GM12891 (cell line): ENCODE measurements around the gene POLR1A.

Experiments used
- DNase-seq: peaks from one replicate; pipeline ENCODE4 v3.0.0; 2011; ENCODE audit warnings: low spot score; ENCODE audit not compliant: insufficient read length
- FAIRE-seq: peaks from 2 replicates; lab custom pipeline; 2011; peaks lifted over from hg19 to GRCh38; lab: Jason Lieb, UNC
- PAX5 ChIP-seq: IDR thresholded peaks from 2 replicates; pipeline ENCODE4 v1.6.1; 2011; ENCODE audit warnings: low read length, moderate library complexity, mild to moderate bottlenecking; ENCODE audit not compliant: insufficient read depth, severe bottlenecking
- POLR2A ChIP-seq: IDR thresholded peaks from 2 replicates; pipeline ENCODE4 v1.6.1; 2011; ENCODE audit warnings: low read depth, low read length, control low read depth
- POLR2AphosphoS5 ChIP-seq: IDR thresholded peaks from 2 replicates; pipeline ENCODE4 v1.6.1; 2011; ENCODE audit warnings: low read depth, low read length, control low read depth
- POU2F2 ChIP-seq: IDR thresholded peaks from 2 replicates; pipeline ENCODE4 v1.6.1; 2011; ENCODE audit warnings: low read depth, mild to moderate bottlenecking, control low read depth, low read length, moderate library complexity
- SPI1 ChIP-seq: IDR thresholded peaks from 2 replicates; pipeline ENCODE4 v1.6.1; 2011; ENCODE audit warnings: low read depth, low read length, control low read depth
- TAF1 ChIP-seq: IDR thresholded peaks from 2 replicates; pipeline ENCODE4 v1.6.1; 2011; ENCODE audit warnings: low read depth, low read length, control low read depth

Gene POLR1A

GRCh38 chr2:86025976-86026743 lies 79.5 kb downstream of the POLR1A start:
- FAIRE-seq (no peak), DNase-seq (no peak)
- TF ChIP-seq PAX5 (no peak), TAF1 (no peak), POLR2AphosphoS5 (no peak), POU2F2 (no peak), SPI1 (no peak), POLR2A (no peak)

DNA sequence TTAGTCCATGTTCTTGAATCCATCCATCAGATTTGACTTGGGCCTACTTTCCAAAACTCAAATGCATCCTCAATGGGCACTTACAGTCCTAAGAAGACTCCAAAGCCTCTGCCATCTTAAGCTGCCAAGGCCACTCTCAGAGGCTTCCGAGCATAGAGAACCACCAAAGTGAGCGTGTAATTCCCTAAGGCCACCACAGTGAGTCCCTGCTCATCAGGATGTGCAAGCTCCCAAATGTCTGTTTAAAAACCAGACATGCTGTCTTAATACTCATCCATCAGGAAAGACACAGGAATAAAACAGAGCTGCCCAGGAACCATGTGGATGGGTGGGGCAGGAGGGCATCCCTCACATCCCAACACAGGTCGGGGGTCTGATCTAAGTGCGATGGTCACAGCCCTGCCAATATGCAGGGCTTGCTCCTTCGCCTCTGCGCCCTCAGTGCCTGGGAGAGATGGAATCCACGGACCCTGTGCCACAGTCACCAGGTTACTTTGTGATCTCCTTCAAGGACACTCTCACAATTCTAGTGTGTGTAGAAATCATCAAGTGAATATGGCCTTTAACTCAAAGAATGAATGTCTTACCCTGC lies 80.4 kb downstream of the POLR1A start:
- TF ChIP-seq SPI1 (no peak), TAF1 (no peak), POLR2AphosphoS5 (no peak), POLR2A (no peak), PAX5 (no peak), POU2F2 (no peak)
- FAIRE-seq (no peak), DNase-seq (no peak)

DNA sequence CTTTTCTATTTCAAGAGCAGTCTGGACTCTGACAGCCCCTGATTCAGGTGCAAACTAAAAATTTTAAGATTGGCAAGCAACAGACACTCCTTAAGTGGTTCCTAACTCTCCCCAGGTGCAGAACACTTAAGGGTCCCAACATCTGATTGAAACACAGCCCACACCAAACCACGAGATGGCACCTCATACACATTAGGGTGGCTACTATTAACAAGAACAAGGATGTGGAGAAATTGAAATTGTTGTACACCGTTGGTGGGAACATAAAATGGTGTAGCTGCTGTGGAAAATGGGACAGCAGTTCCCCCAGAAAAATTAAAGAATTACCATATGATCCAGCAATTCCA lies 82.3 kb downstream of the POLR1A start:
- no peak for DNase-seq
- no peak for FAIRE-seq
- TF ChIP-seq POLR2A (no peak), POU2F2 (no peak), POLR2AphosphoS5 (no peak), PAX5 (no peak), TAF1 (no peak), SPI1 (no peak)

GRCh38 chr2:86022661-86023365 lies 82.9 kb downstream of the POLR1A start:
- peak; percentile 70 for FAIRE-seq

DNA sequence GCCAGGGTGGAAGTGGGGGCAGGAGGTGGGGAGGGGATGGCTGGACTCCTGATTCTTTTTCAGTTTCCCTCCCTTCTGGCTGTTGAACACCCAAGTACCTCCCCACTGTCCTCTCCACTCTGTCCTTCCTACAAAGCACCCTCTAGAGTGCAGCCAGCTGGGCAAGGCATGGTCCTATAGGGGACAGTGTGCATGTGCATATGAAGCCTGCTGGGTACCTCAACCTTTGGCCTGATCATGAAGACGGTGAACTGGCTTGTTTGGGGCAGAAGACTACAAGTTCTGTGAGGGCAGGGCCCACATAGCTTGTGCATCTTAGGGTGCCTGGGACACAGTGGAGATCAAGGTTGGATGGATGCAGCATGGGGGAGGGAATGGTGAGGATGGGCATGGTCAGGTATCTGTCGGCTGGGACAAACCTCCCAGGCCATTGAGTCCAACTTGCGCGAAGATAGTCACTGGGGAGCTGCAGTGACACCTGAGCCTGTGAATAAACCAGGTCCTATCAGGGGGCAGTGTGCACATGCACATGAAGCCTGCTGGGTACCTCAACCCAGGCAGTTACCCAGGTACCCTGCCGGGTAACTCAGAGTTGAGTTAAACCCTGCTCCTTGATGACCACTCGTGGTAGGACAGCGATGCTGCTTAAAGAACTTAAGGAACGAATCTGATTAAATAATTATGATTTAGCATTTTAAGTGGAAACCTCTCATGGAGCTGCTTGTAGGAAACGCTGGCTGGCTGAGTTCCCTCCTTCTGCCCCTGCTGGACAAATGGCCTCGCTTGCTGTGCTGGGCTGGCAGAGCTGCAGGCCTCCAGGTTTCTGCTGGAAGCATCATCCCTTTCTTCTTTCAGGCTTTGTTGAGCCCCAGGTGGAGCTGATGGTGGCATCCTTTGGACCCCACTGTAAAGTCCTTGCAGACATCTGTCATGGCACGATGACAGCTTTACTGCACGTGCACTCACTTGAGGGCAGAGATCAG lies 84.0 kb downstream of the POLR1A start:
- FAIRE-seq (peak; percentile 9), DNase-seq (no peak)
- TF ChIP-seq SPI1 (no peak), POLR2A (no peak), PAX5 (no peak), POLR2AphosphoS5 (no peak), POU2F2 (no peak), TAF1 (no peak)

More at GRCh38 chr2:86022661-86023365, 82.9 kb downstream of the POLR1A start:
- TF ChIP-seq PAX5 (no peak), POLR2AphosphoS5 (no peak), TAF1 (no peak), POU2F2 (no peak), POLR2A (no peak), SPI1 (no peak)
- no peak for DNase-seq

DNA sequence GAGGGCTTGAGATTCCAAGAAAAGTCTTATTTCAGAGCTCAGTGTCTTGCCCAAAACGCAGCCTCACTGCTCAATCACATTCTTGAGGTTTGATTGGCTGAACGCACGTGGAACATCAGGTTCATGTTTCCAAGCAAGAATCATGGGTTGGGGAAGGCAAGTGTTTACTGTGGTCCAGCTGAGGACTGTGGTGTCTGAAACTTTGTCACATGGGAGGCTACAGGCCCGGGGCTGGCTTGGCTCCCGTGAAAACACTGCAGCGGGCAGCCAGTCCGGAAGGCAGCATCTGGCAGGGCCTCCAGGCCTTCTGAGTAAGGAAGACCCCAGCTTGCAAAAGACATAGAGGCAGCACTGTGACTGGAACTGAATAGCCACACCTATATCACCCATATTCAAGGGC lies 84.7 kb downstream of the POLR1A start:
- DNase-seq (no peak), FAIRE-seq (no peak)
- no peak for TF ChIP-seq POLR2A

DNA sequence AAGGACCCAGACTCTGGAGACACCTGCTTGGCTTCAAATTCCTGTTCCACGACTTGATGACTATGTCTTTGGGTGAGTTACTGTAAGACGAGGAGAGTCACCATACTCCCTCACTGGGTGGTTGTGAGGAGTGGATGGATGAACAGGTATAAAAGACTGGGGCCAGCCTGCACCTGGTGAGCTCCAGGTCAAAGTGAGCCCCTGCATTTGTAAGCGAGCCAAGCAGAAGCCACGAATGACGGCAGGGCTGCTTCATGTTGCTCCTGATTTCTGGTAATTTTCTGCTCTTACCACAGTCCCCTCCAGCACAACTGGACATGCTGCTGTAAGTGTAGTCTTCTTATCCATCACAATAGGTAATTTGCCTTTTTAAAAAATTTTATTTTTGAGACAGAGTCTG lies 86.6 kb downstream of the POLR1A start:
- TF ChIP-seq SPI1: no peak
- TF ChIP-seq POLR2AphosphoS5: no peak
- no peak for TF ChIP-seq PAX5
- TF ChIP-seq POU2F2: no peak
- FAIRE-seq (no peak), DNase-seq (no peak)

DNA sequence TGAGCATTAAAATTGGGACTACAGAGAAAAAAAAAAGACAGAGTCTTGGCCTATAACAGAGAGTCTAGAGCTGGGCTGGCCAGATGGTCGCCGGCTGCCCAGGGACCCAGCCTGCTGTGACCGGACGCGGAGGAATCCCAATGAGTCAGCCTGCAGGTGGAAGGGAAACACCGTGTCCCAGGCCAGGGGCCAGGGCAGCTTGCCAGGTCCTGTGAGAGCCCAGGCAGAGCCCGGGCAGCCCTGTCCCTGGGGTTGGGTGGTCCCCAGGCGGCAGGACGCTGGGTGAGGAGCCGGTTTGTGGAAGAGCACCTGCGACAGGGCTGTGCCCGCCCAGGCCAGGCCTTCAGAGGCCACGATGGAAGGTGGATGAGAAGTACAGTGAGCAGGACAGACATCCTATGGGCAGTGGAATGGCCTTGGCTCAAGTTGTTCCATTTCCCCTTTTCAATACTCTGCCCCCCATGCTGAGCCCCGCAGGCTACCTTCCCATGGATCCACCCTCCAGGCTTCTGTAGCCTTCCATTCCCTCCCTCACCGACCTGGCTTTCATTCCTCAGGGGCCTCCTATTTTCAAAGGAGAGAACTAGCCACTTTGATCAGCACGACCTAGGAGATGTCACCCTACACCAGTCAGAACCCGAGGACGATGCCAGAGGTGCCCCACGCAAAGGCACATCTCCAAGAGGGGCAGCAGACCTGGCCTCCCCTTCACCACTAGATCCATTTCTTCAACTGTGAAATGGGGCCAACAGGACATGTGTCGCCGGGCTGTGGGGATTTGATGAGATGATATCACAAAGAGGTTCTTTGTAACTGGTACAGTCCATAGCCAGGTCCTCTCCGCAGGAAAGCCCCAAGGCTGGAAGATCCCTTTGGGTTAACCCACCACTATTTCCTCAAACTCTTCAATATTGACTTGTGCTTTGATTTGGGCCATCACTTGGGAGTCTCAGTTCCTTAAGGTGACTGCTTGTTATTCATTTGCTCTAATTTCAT lies 87.5 kb downstream of the POLR1A start:
- DNase-seq: no peak

GRCh38 chr2:86016581-86016980 lies 89.1 kb downstream of the POLR1A start:
- FAIRE-seq: no peak
- no peak for TF ChIP-seq TAF1
- TF ChIP-seq POU2F2: no peak
- TF ChIP-seq SPI1: no peak
- no peak for TF ChIP-seq POLR2A
- TF ChIP-seq POLR2AphosphoS5: no peak
- no peak for TF ChIP-seq PAX5
- DNase-seq: no peak

More for the DNA sequence above, 87.5 kb downstream of the POLR1A start:
- FAIRE-seq: no peak
- TF ChIP-seq PAX5: no peak
- TF ChIP-seq SPI1: peak; percentile 64
